GM21619 (cell line): ENCODE data around the gene SAPCD2.
"Not testable (repeated sequence)": the region's sequence is repeated elsewhere in the genome, so short reads cannot be mapped to it uniquely, and the experiment has no call there.

Source experiments
- ATAC-seq: cut with Tn5 transposase; IDR thresholded peaks from one replicate; pipeline ENCODE4 v1.9.1; 2021; ENCODE audit not compliant: unreplicated experiment

Gene SAPCD2

DNA sequence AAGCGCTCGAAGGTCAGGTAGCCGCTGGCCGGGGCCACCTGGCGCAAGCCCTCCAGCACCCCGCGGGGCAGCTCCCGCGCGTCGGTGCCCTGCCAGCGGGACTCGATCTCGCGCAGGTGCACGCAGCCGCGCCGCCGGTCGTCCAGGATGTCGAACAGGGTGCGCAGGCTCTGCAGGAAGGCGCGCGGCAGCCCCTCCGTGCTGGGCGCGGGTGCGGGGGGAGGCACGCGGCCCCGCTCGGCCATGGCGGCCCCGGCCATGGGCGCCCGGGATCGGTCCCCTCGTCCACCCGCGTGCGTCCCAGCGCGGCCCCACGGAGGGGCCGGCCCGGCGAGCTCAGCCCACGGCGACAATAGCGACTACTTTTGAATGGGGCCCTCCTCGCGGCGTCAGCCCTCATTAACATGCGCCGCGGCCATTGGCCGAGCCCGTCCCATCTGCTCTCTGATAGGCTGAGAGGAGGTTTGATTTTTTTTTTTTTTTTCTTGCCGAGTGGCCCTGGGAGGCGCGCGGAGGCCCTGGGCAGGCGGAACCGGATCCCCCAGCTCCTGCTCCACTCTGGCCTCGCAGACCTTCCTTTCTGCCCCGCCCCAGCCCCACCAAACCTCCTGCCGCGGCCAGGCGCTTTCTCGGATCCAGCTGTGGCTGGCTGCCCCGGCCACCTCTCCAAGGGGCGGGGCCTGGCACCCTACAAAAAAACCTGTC, at the start of gene SAPCD2:
Gene SAPCD2 (minus strand): TSS at position 357 of the 705 bp plus-strand sequence. CDS start 97 bp downstream, at position 260.
- peak; percentile 65 for ATAC-seq

DNA sequence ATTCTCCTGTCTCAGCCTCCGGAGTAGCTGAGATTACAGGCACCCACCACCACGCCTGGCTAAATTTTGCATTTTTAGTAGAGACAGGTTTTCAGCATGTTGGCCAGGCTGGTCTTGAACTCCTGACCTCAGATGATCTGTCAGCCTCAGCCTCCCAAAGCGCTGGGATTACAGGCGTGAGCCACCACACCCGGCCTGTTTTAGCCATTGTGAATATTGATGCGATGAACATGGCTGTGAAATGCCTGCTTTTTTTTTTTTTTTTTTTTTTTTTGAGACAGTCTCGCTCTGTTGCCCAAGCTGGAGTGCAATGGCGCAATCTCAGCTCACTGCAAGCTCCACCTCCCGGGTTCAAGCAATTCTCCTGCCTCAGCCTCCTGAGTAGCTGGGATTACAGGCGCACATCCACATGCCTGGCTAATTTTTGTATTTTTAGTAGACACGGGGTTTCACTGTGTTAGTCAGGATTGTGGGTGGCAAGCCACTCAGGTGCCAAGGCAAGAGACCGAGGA, 47.8 kb upstream of the SAPCD2 start:
- ATAC-seq: not testable (repeated sequence)

DNA sequence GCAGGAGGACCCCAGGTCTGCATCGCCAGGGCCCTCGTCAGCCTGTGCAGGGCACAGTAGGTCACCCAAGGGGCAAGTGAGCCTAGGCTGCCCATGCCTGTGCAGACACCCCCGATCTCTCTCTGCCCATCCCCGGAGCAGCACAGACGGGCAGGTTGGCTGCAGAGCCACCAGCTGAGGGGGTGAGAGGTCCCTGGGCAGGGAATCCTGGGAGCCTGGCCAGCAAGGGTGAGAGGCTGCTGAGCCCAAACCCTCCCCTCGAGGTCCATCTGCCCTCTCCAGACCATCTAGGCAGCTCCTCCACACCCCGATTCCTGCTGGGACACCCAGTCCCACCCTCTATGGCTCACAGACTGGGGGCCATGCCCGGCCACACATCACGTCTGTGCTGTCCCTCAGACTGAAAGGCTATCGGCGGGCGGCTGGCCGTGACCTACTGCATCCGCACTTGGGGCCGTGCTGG, 46.9 kb upstream of the SAPCD2 start:
- ATAC-seq: no peak

DNA sequence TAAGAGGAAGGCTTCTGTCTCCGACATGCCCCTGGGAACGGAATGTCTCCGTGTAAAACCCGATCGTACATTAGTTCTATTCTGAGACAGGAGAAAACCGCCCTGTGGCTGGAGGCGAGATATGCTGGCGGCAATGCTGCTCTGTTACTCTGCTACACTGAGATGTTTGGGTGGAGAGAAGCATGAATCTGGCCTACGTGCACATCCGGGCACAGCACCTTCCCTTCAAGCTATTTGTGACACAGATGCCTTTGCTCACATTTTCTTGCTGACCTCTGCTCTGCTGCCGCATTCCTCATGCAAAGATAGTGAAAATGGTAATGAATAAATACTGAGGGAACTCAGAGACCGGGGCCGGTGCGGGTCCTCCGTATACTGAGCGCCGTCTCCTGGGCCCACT, 46.4 kb upstream of the SAPCD2 start:
- no peak for ATAC-seq

- ATAC-seq: no peak
Measured at GRCh38 chr9:137116027-137116507, 45.7 kb upstream of the SAPCD2 start.

DNA sequence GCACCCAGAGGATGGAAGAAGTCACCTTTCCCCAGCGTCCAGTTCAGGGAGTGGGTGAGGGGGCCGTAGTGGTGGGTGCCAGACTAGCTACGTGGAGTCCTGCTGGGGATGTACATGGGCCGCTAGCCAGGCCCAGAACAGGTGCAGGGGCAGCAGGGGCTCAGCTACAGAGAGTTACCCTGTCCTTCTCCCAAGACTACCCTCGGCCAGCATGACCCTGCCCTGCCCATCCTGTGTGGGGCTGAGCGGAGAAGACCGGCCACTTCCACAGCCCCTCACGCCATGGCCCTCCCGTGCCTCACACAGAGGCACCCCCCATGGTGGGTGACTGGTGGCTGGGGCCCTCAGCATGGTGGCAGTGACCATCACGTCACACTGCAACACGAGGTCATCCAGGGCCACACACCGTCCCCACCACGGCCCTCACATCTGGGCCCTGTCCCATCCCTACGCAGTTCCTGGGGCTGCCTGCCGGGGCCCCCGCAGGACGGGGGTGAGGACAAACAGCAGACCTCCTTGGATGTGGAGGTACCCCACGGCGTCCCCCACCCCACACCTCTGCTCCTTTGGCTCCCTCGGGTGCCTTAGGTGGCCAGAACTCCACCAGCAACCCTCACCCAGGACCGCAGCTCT, 45.2 kb upstream of the SAPCD2 start:
- no peak for ATAC-seq

DNA sequence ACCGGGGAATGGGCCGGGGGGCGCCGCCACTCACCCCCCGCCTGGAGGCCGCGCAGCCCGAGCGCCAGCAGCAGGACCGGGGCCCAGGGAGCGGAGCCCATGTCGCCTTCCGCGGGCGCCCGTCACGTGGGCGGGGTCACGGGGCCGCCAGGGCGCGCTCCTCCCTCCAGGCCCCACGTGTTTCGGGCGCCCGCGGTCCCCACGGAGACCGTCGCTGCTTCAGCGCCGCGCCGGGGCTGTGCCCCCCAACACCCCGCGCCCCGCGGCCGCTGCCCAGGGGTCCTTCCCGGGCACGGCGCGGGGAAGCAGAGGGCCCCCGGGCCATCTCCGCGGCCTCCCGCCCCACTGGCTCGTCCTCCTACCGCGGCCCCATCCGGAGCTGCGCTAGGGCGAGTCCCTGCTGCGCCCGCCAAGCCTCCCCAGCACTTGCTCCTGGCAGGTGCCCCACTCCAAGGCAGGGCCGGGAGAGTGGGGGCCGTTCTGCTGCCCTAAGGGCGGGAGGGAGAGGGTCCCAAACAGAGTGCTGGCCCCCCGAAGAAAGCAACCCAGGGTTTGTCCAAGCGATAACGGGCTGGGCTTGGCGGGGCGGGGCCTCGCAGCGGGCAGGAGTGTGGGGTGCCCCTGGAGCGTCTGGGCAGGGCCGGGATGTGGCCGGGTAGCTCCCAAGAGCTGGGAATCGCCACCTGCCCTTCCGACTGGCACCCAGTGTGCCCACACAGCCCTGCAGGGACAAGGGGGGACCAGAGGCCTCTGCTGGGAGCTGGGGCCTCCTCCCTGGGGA, 44.4 kb upstream of the SAPCD2 start, which contains the start of gene DPP7:
Gene DPP7 (minus strand): TSS at position 121 of the 781 bp plus-strand sequence. CDS start 20 bp downstream, at position 101.
- peak; percentile 69 for ATAC-seq

DNA sequence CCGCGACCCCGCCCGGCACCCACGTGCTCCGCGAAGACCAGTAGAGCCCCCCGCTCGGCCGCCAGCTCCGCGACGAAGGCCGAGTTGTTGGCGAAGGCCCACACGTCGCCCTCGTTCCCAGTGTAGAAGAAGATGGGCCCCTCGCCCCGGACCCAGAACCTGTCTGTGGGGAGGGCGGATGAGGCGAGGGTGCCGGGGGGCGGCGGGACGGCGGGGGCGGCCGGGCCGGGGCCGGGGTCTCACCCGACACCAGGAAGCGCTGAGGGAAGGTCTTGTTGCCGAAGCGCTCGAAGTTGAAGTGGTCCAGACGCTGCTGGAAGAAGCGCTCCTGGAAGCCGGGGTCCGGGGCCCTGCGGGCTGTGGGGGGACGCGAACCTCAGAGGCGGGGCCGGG, 43.9 kb upstream of the SAPCD2 start:
- peak; percentile 4 for ATAC-seq

DNA sequence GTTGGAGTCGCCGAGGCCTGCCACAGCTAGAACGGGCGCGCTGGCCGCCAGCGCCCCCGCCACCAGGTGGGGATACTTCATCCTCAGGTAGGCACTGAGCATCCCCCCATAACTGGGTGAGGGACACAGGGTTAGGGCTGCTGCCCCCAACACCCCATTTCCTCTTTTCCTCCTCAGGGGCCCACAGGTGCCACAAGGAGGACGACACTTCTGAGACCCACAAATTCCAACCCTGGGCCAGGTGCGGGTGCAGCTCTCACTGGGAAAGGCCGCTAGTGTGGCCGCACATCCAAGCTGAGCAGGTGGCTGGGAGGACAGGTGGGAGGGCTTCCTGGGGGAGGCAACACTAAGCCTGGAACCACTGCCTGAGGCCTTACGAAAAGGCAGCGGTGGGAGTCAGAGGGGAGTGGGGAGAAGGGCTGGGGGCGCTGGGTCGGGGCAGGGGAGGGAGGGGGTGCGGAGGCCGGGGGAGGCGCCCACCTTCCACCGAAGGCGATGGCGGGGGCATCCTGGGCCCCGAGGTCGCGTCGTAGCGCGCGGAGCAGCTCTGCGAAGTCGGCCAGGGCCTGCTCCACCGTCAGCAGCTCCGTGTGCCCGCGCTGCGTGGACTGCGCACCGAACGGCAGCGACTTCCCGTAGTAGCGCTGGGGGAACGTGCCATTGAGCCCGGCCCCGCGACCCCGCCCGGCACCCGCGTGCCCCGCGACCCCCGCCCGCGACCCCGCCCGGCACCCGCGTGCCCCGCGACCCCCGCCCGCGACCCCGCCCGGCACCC, 43.2 kb upstream of the SAPCD2 start:
- no peak for ATAC-seq

DNA sequence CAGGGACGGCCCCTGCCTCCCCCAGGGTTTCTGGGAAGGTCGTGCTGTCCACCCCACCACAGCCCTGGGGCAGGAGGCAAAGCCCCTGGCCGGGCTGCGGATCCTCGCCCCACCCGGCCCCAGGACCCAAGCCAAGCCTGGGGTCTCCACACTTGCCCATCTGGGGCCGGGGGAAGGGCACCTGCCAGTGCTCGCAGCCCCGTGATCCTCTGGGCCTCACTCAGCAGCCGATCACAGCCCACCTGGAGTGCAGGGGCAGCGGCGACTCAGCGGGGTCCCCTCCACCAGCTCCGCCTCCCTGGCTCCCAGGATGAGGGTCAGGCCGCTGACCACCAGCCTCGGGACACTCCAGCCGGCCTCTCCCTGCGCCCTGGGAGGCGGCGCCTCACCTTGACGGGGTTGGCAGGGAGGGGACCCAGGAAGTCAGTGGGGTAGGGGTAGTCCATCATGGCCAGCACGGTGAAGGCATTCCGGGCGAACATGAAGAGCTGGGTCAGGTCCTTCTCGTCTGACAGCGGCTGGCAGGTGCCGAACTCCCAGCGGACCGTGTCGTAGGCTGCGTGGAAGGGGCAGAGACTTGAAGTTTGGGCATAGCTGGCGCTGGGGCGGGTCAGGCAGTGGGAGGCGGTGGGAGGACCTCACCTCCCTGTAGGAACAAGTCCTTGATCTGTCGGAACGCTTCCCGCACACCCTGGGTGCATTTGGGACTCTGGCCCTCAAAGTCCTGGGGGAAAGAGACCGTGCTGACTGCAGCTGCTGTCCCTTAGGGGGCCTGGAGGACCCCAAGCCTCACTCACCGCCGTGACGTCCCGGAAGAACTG, 42.4 kb upstream of the SAPCD2 start:
- ATAC-seq: no peak

DNA sequence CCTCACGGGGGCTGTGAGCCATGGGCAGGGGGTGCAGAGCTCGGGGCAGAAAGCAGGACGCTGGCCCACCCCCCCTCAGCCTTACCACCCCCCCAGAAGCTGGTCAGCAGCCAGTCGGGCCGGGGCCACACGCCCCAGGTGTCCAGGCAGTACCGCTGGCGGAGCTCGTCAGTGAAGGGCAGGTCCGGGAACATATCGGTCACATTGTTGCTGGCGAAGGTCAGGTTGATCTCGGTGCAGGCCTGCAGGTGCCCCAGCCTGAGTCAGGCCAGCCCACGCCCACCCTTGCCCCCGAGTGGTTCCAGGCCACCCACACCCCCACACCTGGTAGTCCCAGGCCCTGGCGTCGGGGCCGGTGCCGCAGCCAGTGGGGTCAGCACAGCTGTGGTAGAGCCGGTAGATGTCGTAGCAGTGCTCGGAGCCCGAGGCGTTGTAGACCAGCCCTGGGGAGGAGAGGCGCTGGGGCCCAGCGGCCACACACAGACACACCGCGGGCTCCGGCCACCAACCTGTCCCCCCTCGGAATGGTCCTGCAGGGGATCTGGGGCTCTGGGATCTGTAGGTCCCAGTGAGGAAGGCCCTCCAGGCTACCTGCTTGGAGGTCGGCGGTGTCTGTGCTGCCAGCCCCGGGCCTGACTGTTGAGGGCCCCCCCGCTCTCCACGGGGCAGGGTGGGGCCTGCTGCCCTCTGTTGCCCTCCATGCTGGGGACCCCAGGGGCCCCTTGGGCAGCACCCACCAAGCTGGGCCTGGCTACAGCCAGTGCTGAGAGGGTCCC, 41.6 kb upstream of the SAPCD2 start:
- ATAC-seq: no peak

DNA sequence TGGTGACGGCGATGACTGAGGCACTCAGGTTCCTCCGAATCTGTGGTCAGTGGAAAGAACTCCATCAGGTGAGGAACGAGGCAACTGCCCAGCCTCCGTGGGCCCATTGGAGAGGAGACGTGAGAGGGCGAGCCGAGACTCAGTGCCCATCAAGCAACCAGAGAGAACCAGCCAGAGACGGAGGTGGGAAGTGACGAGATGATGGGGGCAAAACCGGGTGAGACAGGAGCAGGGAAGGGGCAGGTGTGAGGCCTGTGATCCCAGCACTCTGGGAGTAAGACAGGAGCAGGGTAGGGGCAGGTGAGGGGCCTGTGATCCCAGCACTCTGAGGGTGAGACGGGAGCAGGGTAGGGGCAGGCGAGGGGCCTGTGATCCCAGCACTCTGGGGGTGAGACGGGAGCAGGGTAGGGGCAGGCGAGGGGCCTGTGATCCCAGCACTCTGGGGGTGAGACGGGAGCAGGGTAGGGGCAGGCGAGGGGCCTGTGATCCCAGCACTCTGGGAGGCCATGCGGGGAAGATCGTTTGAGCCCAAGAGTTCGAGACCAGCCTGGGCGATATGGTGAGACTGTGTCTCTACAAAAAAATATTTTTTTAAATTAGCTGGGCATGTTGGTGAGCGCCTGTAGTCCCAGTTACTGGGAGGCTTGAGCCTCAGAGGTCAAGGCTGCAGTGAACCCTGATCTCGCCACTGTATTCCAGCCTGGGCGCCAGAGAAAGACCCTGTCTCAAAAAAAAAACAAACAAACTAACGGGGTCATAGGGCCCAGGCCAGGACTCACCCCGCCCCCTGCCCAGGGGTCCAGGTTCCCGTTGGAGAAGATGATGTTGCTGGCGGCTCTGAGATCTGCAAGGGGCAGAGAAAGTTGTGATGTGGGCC, 40.8 kb upstream of the SAPCD2 start:
- ATAC-seq: no peak

- ATAC-seq: no peak
Measured at GRCh38 chr9:137110147-137110910, 40.0 kb upstream of the SAPCD2 start.

DNA sequence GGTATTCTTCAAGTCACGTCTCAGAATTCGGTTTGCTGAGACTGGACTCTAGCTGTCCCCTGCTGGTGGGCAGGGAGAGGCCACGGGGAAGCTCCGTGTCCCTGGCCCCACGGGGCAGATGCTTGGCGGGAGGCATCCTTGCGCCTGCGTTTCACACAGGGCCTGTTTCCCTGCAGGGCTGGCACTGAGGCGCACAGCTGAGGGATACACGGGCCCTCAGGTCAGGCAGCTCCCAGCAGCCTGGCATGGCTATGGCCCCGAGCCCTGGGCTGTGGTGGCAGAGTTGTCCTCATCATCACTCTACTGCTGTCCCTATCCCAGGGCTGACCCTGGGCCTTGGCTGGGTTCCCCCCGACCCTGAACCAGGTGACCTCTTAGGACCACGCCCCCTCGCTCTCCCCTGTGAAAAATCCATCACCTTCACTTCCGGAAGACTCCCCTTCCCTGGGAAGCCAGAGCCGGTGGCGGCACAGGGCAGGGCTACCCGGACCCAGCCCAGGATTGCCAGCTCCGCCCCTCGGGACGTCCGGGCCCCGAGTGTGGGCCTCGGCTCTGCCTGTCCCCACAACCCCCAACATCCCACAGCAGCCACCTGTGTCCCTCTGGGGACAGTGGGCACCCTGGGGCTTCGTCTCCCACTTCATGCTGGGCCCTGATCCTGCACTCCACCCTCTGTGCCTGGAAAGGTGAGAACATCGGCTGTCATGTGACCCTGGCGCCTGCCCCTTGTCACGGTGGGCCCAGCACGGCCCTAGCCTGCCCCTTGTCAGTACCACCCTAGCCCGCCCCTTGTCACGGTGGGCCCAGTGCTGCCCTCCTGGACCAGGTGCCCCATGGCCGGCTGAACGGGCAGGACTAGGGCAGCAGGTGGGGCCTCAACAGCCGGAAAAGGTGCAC, 39.1 kb upstream of the SAPCD2 start:
- ATAC-seq: no peak

DNA sequence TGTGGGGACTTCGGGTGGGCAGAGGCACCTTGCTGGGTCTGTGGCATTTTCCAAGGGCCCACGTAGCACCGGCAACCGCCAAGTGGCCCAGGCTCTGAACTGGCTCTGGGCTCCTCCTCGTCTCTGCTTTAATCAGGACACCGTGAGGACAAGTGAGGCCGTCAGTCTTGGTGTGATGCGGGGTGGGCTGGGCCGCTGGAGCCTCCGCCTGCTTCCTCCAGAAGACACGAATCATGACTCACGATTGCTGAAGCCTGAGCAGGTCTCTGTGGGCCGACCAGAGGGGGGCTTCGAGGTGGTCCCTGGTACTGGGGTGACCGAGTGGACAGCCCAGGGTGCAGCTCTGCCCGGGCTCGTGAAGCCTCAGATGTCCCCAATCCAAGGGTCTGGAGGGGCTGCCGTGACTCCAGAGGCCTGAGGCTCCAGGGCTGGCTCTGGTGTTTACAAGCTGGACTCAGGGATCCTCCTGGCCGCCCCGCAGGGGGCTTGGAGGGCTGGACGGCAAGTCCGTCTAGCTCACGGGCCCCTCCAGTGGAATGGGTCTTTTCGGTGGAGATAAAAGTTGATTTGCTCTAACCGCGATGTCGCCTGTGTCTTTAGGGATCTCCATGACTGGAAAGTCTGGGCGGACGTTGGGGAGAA, 38.4 kb upstream of the SAPCD2 start:
- ATAC-seq: no peak

DNA sequence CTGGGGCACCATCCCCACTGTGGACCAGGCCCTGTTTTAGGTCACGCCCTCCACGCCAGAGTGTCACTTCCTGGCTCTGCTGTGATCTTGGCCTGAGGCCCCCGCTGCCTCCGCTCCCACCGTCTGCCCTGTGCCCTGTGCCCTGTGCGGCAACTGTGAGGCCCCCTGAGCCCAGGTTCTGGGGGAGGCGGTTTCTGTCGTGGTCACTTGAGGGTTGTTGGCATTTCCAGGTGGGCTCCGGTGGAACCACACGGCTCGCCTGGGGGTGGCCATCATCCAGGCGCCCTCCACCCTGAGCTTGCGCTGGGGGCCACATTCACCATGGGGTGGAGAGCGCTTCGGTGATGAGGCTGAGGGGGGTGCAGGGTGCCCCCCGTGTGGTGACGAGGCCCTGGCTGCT, 37.6 kb upstream of the SAPCD2 start:
- ATAC-seq: no peak
